Tibial artery (tissue), 4 donors: ENCODE data around the gene PINLYP.

Experiments
- DNase-seq, 2 donors: peaks; one replicate each; pipeline ENCODE4 v3.0.0-alpha.2; 2019
- H3K27ac ChIP-seq, 2 donors: fragments of 200-600 bp; sonication (generic) in 1 of 2; 1 replicate in 1 of 2; 2 replicates in 1 of 2; pipeline ENCODE4 v1.5.1; 2018 to 2019; ENCODE audit warnings: mild to moderate bottlenecking in 1 of 2
- H3K27me3 ChIP-seq, 2 donors: fragments of 200-600 bp; sonication (generic) in 1 of 2; one replicate each; pipeline versions ENCODE4 v1.5.1 to v1.6.0; 2016 to 2019
- H3K36me3 ChIP-seq, 3 donors: fragments of 200-600 bp; sonication (generic) in 2 of 3; one replicate each; pipeline ENCODE4 v1.5.1; 2016 to 2019; ENCODE audit warnings: mild to moderate bottlenecking in 2 of 3
- H3K4me1 ChIP-seq, 4 donors: fragments of 200-600 bp; sonication (generic) in 2 of 4; 1 replicate in 3 of 4; 2 replicates in 1 of 4; pipeline ENCODE4 v1.5.1; 2016 to 2019
- H3K4me3 ChIP-seq, 2 donors: fragments of 200-600 bp; sonication (generic) in 1 of 2; 1 replicate in 1 of 2; 2 replicates in 1 of 2; pipeline ENCODE4 v1.5.1; 2018 to 2019; ENCODE audit warnings: mild to moderate bottlenecking in 2 of 2
- H3K9me3 ChIP-seq, 3 donors: fragments of 200-600 bp; sonication (generic) in 1 of 3; one replicate each; pipeline ENCODE4 v1.5.1; 2016 to 2019
- CTCF ChIP-seq, 2 experiments: fragments of 200-600 bp in 1 of 2; fragments of 450-650 bp in 1 of 2; IDR thresholded peaks; one replicate each; pipeline ENCODE4 v1.5.1; 2017 to 2019; ENCODE audit warnings: antibody characterized with exemption in 2 of 2, mild to moderate bottlenecking in 1 of 2, moderate library complexity in 1 of 2
- intact Hi-C: fragments of 100-400 bp; cut with DNase I; formaldehyde crosslinking; loops from one replicate; pipeline ENCODE4 v1.15.0; 2023; ENCODE audit warnings: low total_unique reads

Gene PINLYP

GRCh38 chr19:43612374-43612773, 36.8 kb downstream of the PINLYP start:
- intact Hi-C loops: no loop called here
- H3K4me1 ChIP-seq: no peaks in the 10 kb centered on the region
- TF ChIP-seq CTCF (IDR thresholded peaks at IDR 0.05): no peak
- DNase-seq: no peak
- H3K36me3 ChIP-seq: peaks cover 25 to 50% (median 39%) of the 10 kb centered on the region in 3 donors
- no peaks in the 10 kb centered on the region for H3K9me3 ChIP-seq
- H3K27ac ChIP-seq: no peak overlapping the region
- no peaks in the 10 kb centered on the region for H3K27me3 ChIP-seq
- H3K4me3 ChIP-seq: no peak overlapping the region

- intact Hi-C loops: no loop called here
- Histone ChIP-seq H3K27me3 (no peaks in the 10 kb centered on the region), H3K36me3 (peaks cover 18 to 32% (median 31%) of the 10 kb centered on the region in 3 donors), H3K4me1 (peaks cover 0 to 16% (median 5%) of the 10 kb centered on the region in 4 donors), H3K4me3 (no peak overlapping the region), H3K27ac (no peak overlapping the region), H3K9me3 (no peaks in the 10 kb centered on the region)
- DNase-seq: no peak
- no peak for TF ChIP-seq CTCF (IDR thresholded peaks at IDR 0.05)
These were observed 40.7 kb downstream of the PINLYP start for GRCh38 chr19:43616306-43616705.

GRCh38 chr19:43616954-43617353, 41.4 kb downstream of the PINLYP start:
- Histone ChIP-seq H3K36me3 (peaks cover 18 to 26% (median 25%) of the 10 kb centered on the region in 3 donors), H3K9me3 (no peaks in the 10 kb centered on the region), H3K27me3 (no peaks in the 10 kb centered on the region), H3K4me1 (peaks cover 0 to 16% (median 5%) of the 10 kb centered on the region in 4 donors), H3K4me3 (no peak overlapping the region), H3K27ac (no peak overlapping the region)
- intact Hi-C loops: no loop called here
- no peak for TF ChIP-seq CTCF (IDR thresholded peaks at IDR 0.05)
- no peak for DNase-seq

GRCh38 chr19:43618921-43619261, 43.3 kb downstream of the PINLYP start:
- intact Hi-C loops: no loop called here
- DNase-seq: peak in 1 of 2 donors; percentile 26

GRCh38 chr19:43619262-43620060, 43.9 kb downstream of the PINLYP start, which contains the start of gene ZNF428:
ZNF428 (minus strand) TSS chr19:43619629; CDS start chr19:43614304, 5,325 bp downstream.
- Histone ChIP-seq H3K4me3 (peak within 1 kb of the TSS; percentile 70 to 75), H3K27ac (peak within 1 kb of the TSS; percentile 90), H3K27me3 (no peaks in the 10 kb centered on the region), H3K4me1 (peaks cover 0 to 16% (median 5%) of the 10 kb centered on the region in 4 donors), H3K9me3 (no peaks in the 10 kb centered on the region), H3K36me3 (peaks cover 0 to under 1% (median under 1%) of the 10 kb centered on the region in 3 donors)
- intact Hi-C loops: no loop called here
- TF ChIP-seq CTCF (IDR thresholded peaks at IDR 0.05): no peak
- peak; percentile 86 to 90 for DNase-seq

More at GRCh38 chr19:43618921-43619261, 43.3 kb downstream of the PINLYP start:
- no peaks in the 10 kb centered on the region for H3K27me3 ChIP-seq
- H3K4me1 ChIP-seq: peaks cover 0 to 16% (median 5%) of the 10 kb centered on the region in 4 donors
- H3K9me3 ChIP-seq: no peaks in the 10 kb centered on the region
- TF ChIP-seq CTCF (IDR thresholded peaks at IDR 0.05): no peak
- H3K4me3 ChIP-seq: peak overlapping the region; percentile 70 to 75
- peaks cover 2 to 6% (median 6%) of the 10 kb centered on the region in 3 donors for H3K36me3 ChIP-seq
- H3K27ac ChIP-seq: peak overlapping the region; percentile 90
